ENCODE measurements around the gene ASIC4. TPM values are rescaled to one million over a fixed set of nuclear protein-coding genes. Genes with fewer than 3 reads are reported as not detected.

The ASIC4 gene
- total RNA-seq, 1 experiment from 2014 or later: 0.21 TPM

- Histone ChIP-seq H3K4me3 (ENCODE audit: low read depth in 2 of 2, low read length in 2 of 2) (no peak overlapping the region), H3K36me3 (ENCODE audit: control insufficient read depth, insufficient read depth, low read length) (no peaks in the 10 kb centered on the region), H3K4me1 (ENCODE audit: control insufficient read depth, insufficient read depth, low read length) (no peaks in the 10 kb centered on the region), H3K27me3 (ENCODE audit: control insufficient read depth, insufficient read depth, low read length) (no peaks in the 10 kb centered on the region), H3K9me3 (ENCODE audit: control insufficient read depth, insufficient read depth, low read depth, low read length) (no peaks in the 10 kb centered on the region), H3K27ac (ENCODE audit: low read length) (no peak overlapping the region)
- TF ChIP-seq SIN3A (IDR thresholded peaks at IDR 0.05; ENCODE audit: borderline replicate concordance, insufficient read depth, low read depth, low read length): no peak
- no peak for TF ChIP-seq REST (IDR thresholded peaks at IDR 0.05; ENCODE audit: insufficient read depth in 1 of 2, low read depth in 2 of 2, low read length in 1 of 2)
- no peak for TF ChIP-seq TCF7L2 (IDR thresholded peaks at IDR 0.05; ENCODE audit: low read depth, low read length)
- TF ChIP-seq CTCF (IDR thresholded peaks at IDR 0.05): no peak
- TF ChIP-seq POLR2AphosphoS5 (IDR thresholded peaks at IDR 0.05; ENCODE audit: low read depth, low read length): no peak
- POLR2A ChIA-PET: no interaction called here
- DNase-seq (ENCODE audit: low read depth, low spot score) (no peak), ATAC-seq (no peak)
- intact Hi-C loops (cut with micrococcal nuclease; ENCODE audit: unreplicated experiment) (no loop called here), in situ Hi-C loops (cut with HindIII; ENCODE audit: low pct_unique_long_range_greater_than_20kb, low sequenced_read_pairs) (no loop called here)
- no TSS peak for BruUV-seq (replicated peaks)
- CTCF ChIA-PET: no interaction called here
Observed at GRCh38 chr2:219480004-219480403, 34.3 kb upstream of the ASIC4 start.

- CTCF ChIA-PET: interaction anchor here (0.7 to 1.2 kb wide), 2 partner anchors 13 to 47 kb away, joined by 3 to 4 read pairs; no protein-coding TSS in a partner anchor
- DNase-seq (ENCODE audit: low read depth, low spot score) (no peak), ATAC-seq (no peak)
- Histone ChIP-seq H3K4me1 (ENCODE audit: control insufficient read depth, insufficient read depth, low read length) (no peaks in the 10 kb centered on the region), H3K36me3 (ENCODE audit: control insufficient read depth, insufficient read depth, low read length) (no peaks in the 10 kb centered on the region), H3K9me3 (ENCODE audit: control insufficient read depth, insufficient read depth, low read depth, low read length) (no peaks in the 10 kb centered on the region), H3K4me3 (ENCODE audit: low read depth in 2 of 2, low read length in 2 of 2) (no peak overlapping the region), H3K27ac (ENCODE audit: low read length) (no peak overlapping the region), H3K27me3 (ENCODE audit: control insufficient read depth, insufficient read depth, low read length) (no peaks in the 10 kb centered on the region)
- TF ChIP-seq CTCF (IDR thresholded peaks at IDR 0.05): no peak
- TF ChIP-seq TCF7L2 (IDR thresholded peaks at IDR 0.05; ENCODE audit: low read depth, low read length): no peak
- TF ChIP-seq SIN3A (IDR thresholded peaks at IDR 0.05; ENCODE audit: borderline replicate concordance, insufficient read depth, low read depth, low read length): no peak
- no peak for TF ChIP-seq POLR2AphosphoS5 (IDR thresholded peaks at IDR 0.05; ENCODE audit: low read depth, low read length)
- no peak for TF ChIP-seq REST (IDR thresholded peaks at IDR 0.05; ENCODE audit: insufficient read depth in 1 of 2, low read depth in 2 of 2, low read length in 1 of 2)
- POLR2A ChIA-PET: no interaction called here
- intact Hi-C loops (cut with micrococcal nuclease; ENCODE audit: unreplicated experiment): no loop called here
- in situ Hi-C loops (cut with HindIII; ENCODE audit: low pct_unique_long_range_greater_than_20kb, low sequenced_read_pairs): no loop called here
- BruUV-seq (replicated peaks): no TSS peak
Observed at GRCh38 chr2:219482674-219483405, 31.4 kb upstream of the ASIC4 start.
